T-helper 1 cell treated with Interleukin-12 subunit alpha and Interleukin-12 subunit beta and Interleukin-4 antibody, amounts not matched to agents 30 μg/mL and 1 μg/mL, for 36 hours (primary cell): Measurements from ENCODE around the gene USP6.
"Not testable (repeated sequence)": the region's sequence is repeated elsewhere in the genome, so short reads cannot be mapped to it uniquely, and the experiment has no call there.

ENCODE experiments used
- H3K27ac Mint-ChIP-seq: one replicate; pipeline ENCODE4 v1.8.0; 2021; ENCODE audit warnings: mild to moderate bottlenecking, mixed read lengths
- H3K27me3 Mint-ChIP-seq: one replicate; pipeline ENCODE4 v1.8.0; 2021; ENCODE audit warnings: low read depth, mixed read lengths
- H3K36me3 Mint-ChIP-seq: one replicate; pipeline ENCODE4 v1.8.0; 2021; ENCODE audit warnings: low read depth, mixed read lengths
- H3K4me1 Mint-ChIP-seq: one replicate; pipeline ENCODE4 v1.8.0; 2021; ENCODE audit warnings: low read depth, mixed read lengths
- H3K4me3 Mint-ChIP-seq: one replicate; pipeline ENCODE4 v1.8.0; 2021; ENCODE audit warnings: mild to moderate bottlenecking, moderate library complexity, mixed read lengths
- H3K9me3 Mint-ChIP-seq: one replicate; pipeline ENCODE4 v1.8.0; 2021; ENCODE audit warnings: mixed read lengths

USP6 gene

GRCh38 chr17:5110816-5111215, 5.0 kb upstream of the USP6 start:
- peaks cover 13% of the 10 kb centered on the region for H3K27me3 Mint-ChIP-seq
- H3K4me3 Mint-ChIP-seq, result peak overlapping the region; percentile 84
- H3K4me1 Mint-ChIP-seq, result peaks cover 15% of the 10 kb centered on the region
- H3K36me3 Mint-ChIP-seq, result peaks cover 59% of the 10 kb centered on the region
- H3K27ac Mint-ChIP-seq, result peak overlapping the region; percentile 62
- peaks cover 32% of the 10 kb centered on the region for H3K9me3 Mint-ChIP-seq

GRCh38 chr17:5111402-5112204, 4.2 kb upstream of the USP6 start, which contains the start of gene ZNF232:
Gene ZNF232, minus strand, starts transcription at chr17:5111878. Its CDS starts 56 bp downstream, at chr17:5111822.
- peaks cover 24% of the 10 kb centered on the region for H3K9me3 Mint-ChIP-seq
- H3K27ac Mint-ChIP-seq, result peak within 1 kb of the TSS; percentile 62
- H3K4me3 Mint-ChIP-seq, result peak within 1 kb of the TSS; percentile 84
- peaks cover 15% of the 10 kb centered on the region for H3K4me1 Mint-ChIP-seq
- H3K27me3 Mint-ChIP-seq, result peaks cover 17% of the 10 kb centered on the region
- peaks cover 51% of the 10 kb centered on the region for H3K36me3 Mint-ChIP-seq

- Mint-ChIP-seq H3K27ac (no peak overlapping the region), H3K27me3 (peaks cover 60% of the 10 kb centered on the region), H3K4me3 (no peak overlapping the region), H3K36me3 (peaks cover 4% of the 10 kb centered on the region), H3K4me1 (no peaks in the 10 kb centered on the region), H3K9me3 (no peaks in the 10 kb centered on the region)
Measured at GRCh38 chr17:5118219-5118618, 2.4 kb downstream of the USP6 start.

- Mint-ChIP-seq H3K36me3 (no peaks in the 10 kb centered on the region), H3K27me3 (peaks cover 64% of the 10 kb centered on the region), H3K27ac (no peak overlapping the region), H3K9me3 (no peaks in the 10 kb centered on the region), H3K4me3 (no peak overlapping the region), H3K4me1 (no peaks in the 10 kb centered on the region)
Measured at GRCh38 chr17:5120036-5120435, 4.2 kb downstream of the USP6 start.

GRCh38 chr17:5120436-5121185, 4.8 kb downstream of the USP6 start:
- peaks cover 58% of the 10 kb centered on the region for H3K27me3 Mint-ChIP-seq

GRCh38 chr17:5121186-5121841, 5.5 kb downstream of the USP6 start:
- Mint-ChIP-seq H3K36me3 (no peaks in the 10 kb centered on the region), H3K4me3 (no peak overlapping the region), H3K9me3 (no peaks in the 10 kb centered on the region), H3K27me3 (peaks cover 57% of the 10 kb centered on the region), H3K27ac (no peak overlapping the region), H3K4me1 (no peaks in the 10 kb centered on the region)

More at GRCh38 chr17:5120436-5121185, 4.8 kb downstream of the USP6 start:
- not testable (repeated sequence) for H3K36me3 Mint-ChIP-seq, H3K9me3 Mint-ChIP-seq, H3K4me3 Mint-ChIP-seq, H3K4me1 Mint-ChIP-seq, H3K27ac Mint-ChIP-seq

GRCh38 chr17:5122056-5122455, 6.2 kb downstream of the USP6 start:
- H3K27me3 Mint-ChIP-seq, result peaks cover 49% of the 10 kb centered on the region
- H3K9me3 Mint-ChIP-seq, H3K27ac Mint-ChIP-seq, H3K4me3 Mint-ChIP-seq, H3K4me1 Mint-ChIP-seq, H3K36me3 Mint-ChIP-seq: not testable (repeated sequence)

GRCh38 chr17:5122586-5123342, 6.9 kb downstream of the USP6 start:
- no peak overlapping the region for H3K4me3 Mint-ChIP-seq
- no peaks in the 10 kb centered on the region for H3K36me3 Mint-ChIP-seq
- no peak overlapping the region for H3K27ac Mint-ChIP-seq
- no peaks in the 10 kb centered on the region for H3K4me1 Mint-ChIP-seq
- H3K9me3 Mint-ChIP-seq, result no peaks in the 10 kb centered on the region
- peaks cover 49% of the 10 kb centered on the region for H3K27me3 Mint-ChIP-seq

- H3K27me3 Mint-ChIP-seq, result peaks cover 44% of the 10 kb centered on the region
- no peak overlapping the region for H3K4me3 Mint-ChIP-seq
- no peak overlapping the region for H3K27ac Mint-ChIP-seq
- H3K9me3 Mint-ChIP-seq, result no peaks in the 10 kb centered on the region
- no peaks in the 10 kb centered on the region for H3K4me1 Mint-ChIP-seq
- no peaks in the 10 kb centered on the region for H3K36me3 Mint-ChIP-seq
Measured at GRCh38 chr17:5123343-5124124, 7.7 kb downstream of the USP6 start.

GRCh38 chr17:5124125-5124760, 8.4 kb downstream of the USP6 start:
- H3K27me3 Mint-ChIP-seq, result peaks cover 37% of the 10 kb centered on the region
- not testable (repeated sequence) for H3K27ac Mint-ChIP-seq, H3K4me1 Mint-ChIP-seq, H3K36me3 Mint-ChIP-seq, H3K4me3 Mint-ChIP-seq, H3K9me3 Mint-ChIP-seq

- not testable (repeated sequence) for H3K4me1 Mint-ChIP-seq, H3K9me3 Mint-ChIP-seq, H3K4me3 Mint-ChIP-seq, H3K36me3 Mint-ChIP-seq, H3K27ac Mint-ChIP-seq
- peaks cover 37% of the 10 kb centered on the region for H3K27me3 Mint-ChIP-seq
Measured at GRCh38 chr17:5124896-5125295, 9.1 kb downstream of the USP6 start.

GRCh38 chr17:5126719-5127488, 11.1 kb downstream of the USP6 start:
- Mint-ChIP-seq H3K36me3 (no peaks in the 10 kb centered on the region), H3K9me3 (no peaks in the 10 kb centered on the region), H3K27ac (no peak overlapping the region), H3K4me1 (no peaks in the 10 kb centered on the region), H3K27me3 (peaks cover 20% of the 10 kb centered on the region), H3K4me3 (no peak overlapping the region)

- H3K9me3 Mint-ChIP-seq, result no peaks in the 10 kb centered on the region
- no peaks in the 10 kb centered on the region for H3K4me1 Mint-ChIP-seq
- H3K27ac Mint-ChIP-seq, result no peak overlapping the region
- peaks cover 16% of the 10 kb centered on the region for H3K27me3 Mint-ChIP-seq
- no peaks in the 10 kb centered on the region for H3K36me3 Mint-ChIP-seq
- no peak overlapping the region for H3K4me3 Mint-ChIP-seq
Measured at GRCh38 chr17:5127910-5128309, 12.1 kb downstream of the USP6 start.
